Activated naive CD4-positive, alpha-beta T cell treated with anti-CD3 and anti-CD28 coated beads for 36 hours (primary cell): ENCODE data around the gene NEK10. TPM values are rescaled to one million over a fixed set of nuclear protein-coding genes. Genes with fewer than 3 reads are reported as not detected.
"Not testable (repeated sequence)": the region's sequence is repeated elsewhere in the genome, so short reads cannot be mapped to it uniquely, and the experiment has no call there.

Experiments
- CTCF ChIA-PET: fragments of 350-600 bp; sonication (Branson Sonifier 250); formaldehyde crosslinking; loops from one replicate; lab custom pipeline; 2021; ENCODE audit warnings: antibody characterized with exemption; lab: Charles Lee
- DNase-seq: peaks from one replicate; pipeline ENCODE4 v3.0.0-alpha.2; 2020
- H3K27ac Mint-ChIP-seq: one replicate; pipeline ENCODE4 v1.8.0; 2021; ENCODE audit warnings: mild to moderate bottlenecking, mixed read lengths
- H3K27me3 Mint-ChIP-seq: one replicate; pipeline ENCODE4 v1.8.0; 2021; ENCODE audit warnings: low read depth, mixed read lengths
- H3K36me3 Mint-ChIP-seq: one replicate; pipeline ENCODE4 v1.8.0; 2021; ENCODE audit warnings: low read depth, mixed read lengths
- H3K4me1 Mint-ChIP-seq: one replicate; pipeline ENCODE4 v1.8.0; 2021; ENCODE audit warnings: low read depth, mixed read lengths
- H3K4me3 Mint-ChIP-seq: one replicate; pipeline ENCODE4 v1.8.0; 2021; ENCODE audit warnings: mild to moderate bottlenecking, moderate library complexity, mixed read lengths
- H3K9me3 Mint-ChIP-seq: one replicate; pipeline ENCODE4 v1.8.0; 2021; ENCODE audit warnings: mixed read lengths
- intact Hi-C: fragments of 100-400 bp; cut with micrococcal nuclease; formaldehyde crosslinking; loops from one replicate; pipeline ENCODE4 v1.15.1; 2023
- total RNA-seq, 2 experiments: library from RNA; stranded (reverse); gene quantifications; one replicate each; pipeline ENCODE4 v1.2.3, GENCODE V29; 2021

The NEK10 gene
- total RNA-seq, 2 experiments from 2014 or later, result 0.07 to 0.26 TPM

GRCh38 chr3:27293939-27294338 is 75.2 kb downstream of the NEK10 start:
- DNase-seq, result no peak
- peaks cover 3% of the 10 kb centered on the region for H3K9me3 Mint-ChIP-seq
- H3K4me3 Mint-ChIP-seq, result no peak overlapping the region
- no peak overlapping the region for H3K27ac Mint-ChIP-seq
- H3K36me3 Mint-ChIP-seq, result no peaks in the 10 kb centered on the region
- H3K27me3 Mint-ChIP-seq, result no peaks in the 10 kb centered on the region
- intact Hi-C loops, result no loop called here
- CTCF ChIA-PET, result no interaction called here
- no peaks in the 10 kb centered on the region for H3K4me1 Mint-ChIP-seq

GRCh38 chr3:27290760-27291159 is 78.4 kb downstream of the NEK10 start:
- Mint-ChIP-seq H3K36me3 (no peaks in the 10 kb centered on the region), H3K4me1 (no peaks in the 10 kb centered on the region), H3K27me3 (no peaks in the 10 kb centered on the region), H3K9me3 (no peaks in the 10 kb centered on the region), H3K4me3 (no peak overlapping the region), H3K27ac (no peak overlapping the region)
- DNase-seq, result no peak
- intact Hi-C loops, result no loop called here
- CTCF ChIA-PET, result no interaction called here

GRCh38 chr3:27289769-27290413 is 79.3 kb downstream of the NEK10 start:
- Mint-ChIP-seq H3K9me3 (no peaks in the 10 kb centered on the region), H3K4me1 (no peaks in the 10 kb centered on the region), H3K36me3 (no peaks in the 10 kb centered on the region), H3K4me3 (no peak overlapping the region), H3K27me3 (no peaks in the 10 kb centered on the region), H3K27ac (no peak overlapping the region)
- CTCF ChIA-PET, result no interaction called here
- intact Hi-C loops, result no loop called here
- DNase-seq, result no peak

GRCh38 chr3:27287052-27287451 is 82.1 kb downstream of the NEK10 start:
- Mint-ChIP-seq H3K36me3 (no peaks in the 10 kb centered on the region), H3K9me3 (no peaks in the 10 kb centered on the region)
- CTCF ChIA-PET, result interaction anchor here (1.1 kb wide), 1 partner anchor 394 kb away, joined by 4 read pairs; no protein-coding TSS in a partner anchor

GRCh38 chr3:27286467-27286866 is 82.7 kb downstream of the NEK10 start:
- intact Hi-C loops, H3K27me3 Mint-ChIP-seq, H3K9me3 Mint-ChIP-seq, H3K36me3 Mint-ChIP-seq, DNase-seq, H3K27ac Mint-ChIP-seq, H3K4me3 Mint-ChIP-seq, H3K4me1 Mint-ChIP-seq: not testable (repeated sequence)
- CTCF ChIA-PET, result interaction anchor here (1.1 kb wide), 1 partner anchor 395 kb away, joined by 4 read pairs; no protein-coding TSS in a partner anchor

More at GRCh38 chr3:27287052-27287451, 82.1 kb downstream of the NEK10 start:
- intact Hi-C loops, result no loop called here
- no peak for DNase-seq
- Mint-ChIP-seq H3K4me1 (no peaks in the 10 kb centered on the region), H3K4me3 (no peak overlapping the region), H3K27ac (no peak overlapping the region), H3K27me3 (no peaks in the 10 kb centered on the region)

- CTCF ChIA-PET, result no interaction called here
- peaks cover 6% of the 10 kb centered on the region for H3K9me3 Mint-ChIP-seq
- no peak for DNase-seq
- no peaks in the 10 kb centered on the region for H3K4me1 Mint-ChIP-seq
- no peaks in the 10 kb centered on the region for H3K36me3 Mint-ChIP-seq
- no peak overlapping the region for H3K4me3 Mint-ChIP-seq
- intact Hi-C loops, result no loop called here
- no peak overlapping the region for H3K27ac Mint-ChIP-seq
- no peaks in the 10 kb centered on the region for H3K27me3 Mint-ChIP-seq
Observed at GRCh38 chr3:27285668-27286067, 83.5 kb downstream of the NEK10 start.

GRCh38 chr3:27281671-27282150 is 87.5 kb downstream of the NEK10 start:
- intact Hi-C loops, result no loop called here
- Mint-ChIP-seq H3K4me1 (no peaks in the 10 kb centered on the region), H3K4me3 (no peak overlapping the region), H3K36me3 (no peaks in the 10 kb centered on the region), H3K9me3 (peaks cover 6% of the 10 kb centered on the region), H3K27ac (no peak overlapping the region), H3K27me3 (no peaks in the 10 kb centered on the region)
- CTCF ChIA-PET, result interaction anchor here (0.6 kb wide), 1 partner anchor 1118 kb away, joined by 3 read pairs; no protein-coding TSS in a partner anchor
- no peak for DNase-seq

- CTCF ChIA-PET, result no interaction called here
Observed at GRCh38 chr3:27279123-27279522, 90.1 kb downstream of the NEK10 start.

GRCh38 chr3:27278383-27279055 is 90.7 kb downstream of the NEK10 start:
- intact Hi-C loops, result no loop called here
- Mint-ChIP-seq H3K4me3 (no peak overlapping the region), H3K4me1 (no peaks in the 10 kb centered on the region), H3K27ac (no peak overlapping the region), H3K9me3 (peaks cover 6% of the 10 kb centered on the region), H3K36me3 (no peaks in the 10 kb centered on the region), H3K27me3 (no peaks in the 10 kb centered on the region)
- CTCF ChIA-PET, result interaction anchor here (0.6 to 1.0 kb wide), 2 partner anchors 144 to 375 kb away, joined by 3 read pairs; no protein-coding TSS in a partner anchor
- DNase-seq, result no peak

More at GRCh38 chr3:27279123-27279522, 90.1 kb downstream of the NEK10 start:
- Mint-ChIP-seq H3K4me1 (no peaks in the 10 kb centered on the region), H3K4me3 (no peak overlapping the region), H3K27ac (no peak overlapping the region), H3K36me3 (no peaks in the 10 kb centered on the region), H3K9me3 (peaks cover 6% of the 10 kb centered on the region), H3K27me3 (no peaks in the 10 kb centered on the region)
- intact Hi-C loops, result no loop called here
- DNase-seq, result no peak

GRCh38 chr3:27275441-27275990 is 93.7 kb downstream of the NEK10 start:
- Mint-ChIP-seq H3K9me3 (no peaks in the 10 kb centered on the region), H3K4me1 (no peaks in the 10 kb centered on the region), H3K36me3 (no peaks in the 10 kb centered on the region), H3K4me3 (no peak overlapping the region), H3K27me3 (peaks cover 1% of the 10 kb centered on the region), H3K27ac (no peak overlapping the region)
- intact Hi-C loops, result no loop called here
- CTCF ChIA-PET, result no interaction called here
- no peak for DNase-seq

- intact Hi-C loops, result no loop called here
- no peaks in the 10 kb centered on the region for H3K36me3 Mint-ChIP-seq
- CTCF ChIA-PET, result no interaction called here
- H3K27ac Mint-ChIP-seq, result no peak overlapping the region
- no peaks in the 10 kb centered on the region for H3K9me3 Mint-ChIP-seq
- H3K4me1 Mint-ChIP-seq, result no peaks in the 10 kb centered on the region
- no peak for DNase-seq
- no peak overlapping the region for H3K4me3 Mint-ChIP-seq
- peaks cover 6% of the 10 kb centered on the region for H3K27me3 Mint-ChIP-seq
Observed at GRCh38 chr3:27271890-27272289, 97.3 kb downstream of the NEK10 start.

- H3K9me3 Mint-ChIP-seq, result peaks cover 7% of the 10 kb centered on the region
- H3K36me3 Mint-ChIP-seq, result no peaks in the 10 kb centered on the region
- intact Hi-C loops, result loop anchor here (1.0 kb wide), 1 partner anchor 121 kb away; no protein-coding TSS in a partner anchor
- DNase-seq, result no peak
- peaks cover 12% of the 10 kb centered on the region for H3K27me3 Mint-ChIP-seq
- CTCF ChIA-PET, result interaction anchor here (1.4 kb wide), 1 partner anchor 11 kb away, joined by 5 read pairs; no protein-coding TSS in a partner anchor
- no peak overlapping the region for H3K27ac Mint-ChIP-seq
- no peaks in the 10 kb centered on the region for H3K4me1 Mint-ChIP-seq
- no peak overlapping the region for H3K4me3 Mint-ChIP-seq
Observed at GRCh38 chr3:27254896-27255295, 114.3 kb downstream of the NEK10 start.
